ENCODE measurements around the gene ZNF337. TPM values are rescaled to one million over a fixed set of nuclear protein-coding genes. Genes with fewer than 3 reads are reported as not detected.
A peak's percentile ranks its signal among the peaks of the same experiment; 100 is the strongest.
"Not testable (repeated sequence)": the region's sequence is repeated elsewhere in the genome, so short reads cannot be mapped to it uniquely, and the experiment has no call there.

ZNF337 gene
- 10 to 100 TPM; 23.5 to 27.1 (median 24.8) TPM for polyA plus RNA-seq (ENCODE audit: insufficient read length in 3 of 3)

GRCh38 chr20:25696371-25697131 is at the start of gene ZNF337:
Gene ZNF337 (minus strand): TSS chr20:25696853. CDS start chr20:25686417, 10,436 bp downstream.
- DNase-seq (ENCODE audit: low read depth in 3 of 3, low spot score in 2 of 3) = peak; percentile 88 to 91 (median 90)

DNA sequence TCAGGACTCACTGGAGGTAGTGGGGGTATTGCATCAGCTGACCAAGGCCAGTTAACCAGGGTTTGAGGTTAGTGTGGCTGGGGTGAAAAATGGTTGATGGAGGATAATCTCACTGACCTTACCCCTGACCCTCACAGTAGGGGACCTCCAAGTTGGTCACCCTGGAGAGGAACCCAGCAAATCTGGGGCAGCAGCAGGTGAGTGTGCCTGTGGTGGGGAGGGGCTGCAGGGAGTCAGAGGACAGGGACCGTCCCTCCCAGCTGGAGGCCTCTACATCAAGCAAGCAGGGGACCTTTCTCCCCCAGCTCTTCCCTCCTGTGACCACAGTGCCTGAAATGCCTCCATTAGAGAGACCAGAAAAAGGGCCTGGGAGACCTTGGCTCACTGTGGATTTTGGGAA is 49.1 kb upstream of the ZNF337 start:
- no peak for DNase-seq (ENCODE audit: low read depth in 3 of 3, low spot score in 2 of 3)

- DNase-seq (ENCODE audit: low read depth in 3 of 3, low spot score in 2 of 3) = no peak
Measured at GRCh38 chr20:25745100-25745499, 48.4 kb upstream of the ZNF337 start.

GRCh38 chr20:25744261-25744660 is 47.6 kb upstream of the ZNF337 start:
- no peak for DNase-seq (ENCODE audit: low read depth in 3 of 3, low spot score in 2 of 3)

GRCh38 chr20:25741088-25741487 is 44.4 kb upstream of the ZNF337 start:
- no peak for DNase-seq (ENCODE audit: low read depth in 3 of 3, low spot score in 2 of 3)

DNA sequence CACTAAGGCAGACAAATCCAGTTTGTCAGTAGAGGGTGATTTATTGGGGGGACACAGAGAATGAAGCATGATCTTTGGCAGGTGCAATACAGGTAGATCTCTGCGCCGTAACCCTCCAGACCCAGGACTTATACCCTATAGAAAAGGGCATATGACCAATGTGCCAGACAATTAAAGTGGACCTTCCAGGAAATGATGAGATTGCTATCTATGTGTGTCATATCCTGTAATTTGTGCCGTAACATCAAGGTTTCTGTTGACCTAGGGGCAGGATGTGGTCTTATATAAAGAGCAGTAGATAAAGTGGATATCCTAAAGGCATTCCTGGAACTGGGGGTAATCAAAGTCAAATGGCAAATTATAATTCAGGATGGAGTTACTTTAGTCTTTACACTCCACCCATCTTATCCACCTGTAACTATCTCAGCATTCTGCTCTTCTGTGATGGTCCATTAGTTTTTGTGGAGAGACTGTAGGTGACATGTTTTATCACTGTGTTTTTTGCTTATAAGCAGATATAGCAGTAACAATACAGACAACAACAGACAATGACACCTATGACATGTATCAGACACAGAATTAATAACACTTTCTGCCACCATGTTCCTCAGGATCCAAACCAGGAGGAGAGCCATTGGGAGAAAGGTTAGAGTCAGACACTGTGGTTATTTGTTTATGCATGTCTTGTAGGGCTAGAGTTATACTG is 43.1 kb upstream of the ZNF337 start:
- DNase-seq (ENCODE audit: low read depth in 3 of 3, low spot score in 2 of 3) = no peak

GRCh38 chr20:25738198-25738597 is 41.5 kb upstream of the ZNF337 start:
- no peak for DNase-seq (ENCODE audit: low read depth in 3 of 3, low spot score in 2 of 3)

- DNase-seq (ENCODE audit: low read depth in 3 of 3, low spot score in 2 of 3) = no peak
Measured at GRCh38 chr20:25733903-25734302, 37.2 kb upstream of the ZNF337 start.

DNA sequence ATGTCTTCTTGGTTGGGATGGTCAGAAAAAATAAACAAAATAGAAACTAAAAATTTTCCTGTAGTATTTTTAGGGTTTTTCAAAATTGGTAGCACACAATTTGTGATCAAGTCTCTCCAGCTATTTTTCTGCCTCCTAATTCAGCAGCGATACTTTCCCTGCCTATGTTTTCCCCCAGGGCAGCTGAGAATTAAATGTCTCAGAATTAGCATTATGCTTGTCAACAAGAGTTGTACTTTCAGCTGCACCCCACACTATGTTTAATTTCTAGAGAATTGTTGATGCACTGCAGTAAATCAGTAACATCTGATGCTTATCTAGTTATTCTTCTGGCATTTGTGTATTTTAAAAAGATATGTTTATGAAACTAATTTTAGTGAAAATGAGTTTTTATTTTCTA is 34.2 kb upstream of the ZNF337 start:
- no peak for DNase-seq (ENCODE audit: low read depth in 3 of 3, low spot score in 2 of 3)

DNA sequence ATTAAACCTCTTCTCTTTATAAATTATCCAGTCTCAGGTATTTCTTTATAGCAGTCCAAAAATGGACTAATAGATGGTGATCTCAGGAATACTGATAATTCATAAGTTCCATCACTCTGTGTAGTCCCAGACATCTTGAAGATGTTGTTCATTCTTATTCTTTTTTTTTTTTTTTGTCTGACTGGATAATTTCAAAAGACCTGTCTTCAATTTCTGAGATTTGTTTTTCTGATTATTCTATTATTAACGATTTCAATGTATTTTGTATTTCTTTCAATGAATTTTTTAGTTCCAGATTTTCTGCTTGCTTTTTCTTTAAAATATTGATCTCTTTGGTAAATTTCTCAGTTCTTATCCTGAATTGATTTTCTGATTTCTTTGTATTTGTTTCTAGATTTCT is 29.7 kb upstream of the ZNF337 start:
- no peak for DNase-seq (ENCODE audit: low read depth in 3 of 3, low spot score in 2 of 3)

DNA sequence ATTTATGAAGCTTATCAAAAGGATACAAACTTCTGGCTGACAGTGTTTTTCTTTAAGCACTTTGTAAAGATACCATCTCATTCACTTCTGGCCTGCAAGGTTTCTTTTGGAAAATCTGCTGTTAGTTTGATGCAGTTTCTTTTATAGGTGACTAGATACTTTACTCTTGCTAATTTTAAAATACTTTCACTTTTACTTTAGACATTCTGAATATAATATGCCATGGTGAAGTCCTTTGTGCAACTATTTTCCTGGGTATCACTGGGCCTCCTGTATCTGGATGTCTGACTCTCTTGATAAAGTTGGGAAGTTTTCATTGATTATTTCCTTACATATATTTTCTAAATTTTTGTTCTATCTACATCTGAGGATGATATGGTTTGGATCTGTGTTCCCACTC is 29.0 kb upstream of the ZNF337 start:
- no peak for DNase-seq (ENCODE audit: low read depth in 3 of 3, low spot score in 2 of 3)

GRCh38 chr20:25723975-25724374 is 27.3 kb upstream of the ZNF337 start:
- no peak for DNase-seq (ENCODE audit: low read depth in 3 of 3, low spot score in 2 of 3)

DNA sequence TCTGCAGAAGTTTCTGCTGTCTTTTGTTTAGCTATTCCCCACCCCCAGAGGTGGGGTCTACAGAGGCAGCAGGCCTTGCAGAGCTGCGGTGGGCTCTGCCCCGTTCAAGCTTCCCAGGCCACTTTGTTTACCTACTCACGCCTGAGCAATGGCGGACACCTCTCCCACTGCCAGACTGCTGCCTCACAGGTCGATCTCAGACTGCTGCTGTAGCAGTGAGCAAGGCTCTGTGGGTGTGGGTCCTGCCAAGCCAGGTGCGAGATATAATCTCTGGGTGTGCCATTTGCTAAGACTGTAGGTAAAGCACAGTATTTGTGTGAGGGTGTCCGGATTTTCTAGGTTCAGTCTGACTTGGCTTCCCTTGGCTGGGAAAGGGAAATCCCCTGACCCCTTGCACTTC is 23.6 kb upstream of the ZNF337 start:
- no peak for DNase-seq (ENCODE audit: low read depth in 3 of 3, low spot score in 2 of 3)

GRCh38 chr20:25718896-25719809 is 22.5 kb upstream of the ZNF337 start:
- DNase-seq (ENCODE audit: low read depth in 3 of 3, low spot score in 2 of 3) = not testable (repeated sequence)

- DNase-seq (ENCODE audit: low read depth in 3 of 3, low spot score in 2 of 3) = no peak
Measured at GRCh38 chr20:25707695-25708094, 11.0 kb upstream of the ZNF337 start.

DNA sequence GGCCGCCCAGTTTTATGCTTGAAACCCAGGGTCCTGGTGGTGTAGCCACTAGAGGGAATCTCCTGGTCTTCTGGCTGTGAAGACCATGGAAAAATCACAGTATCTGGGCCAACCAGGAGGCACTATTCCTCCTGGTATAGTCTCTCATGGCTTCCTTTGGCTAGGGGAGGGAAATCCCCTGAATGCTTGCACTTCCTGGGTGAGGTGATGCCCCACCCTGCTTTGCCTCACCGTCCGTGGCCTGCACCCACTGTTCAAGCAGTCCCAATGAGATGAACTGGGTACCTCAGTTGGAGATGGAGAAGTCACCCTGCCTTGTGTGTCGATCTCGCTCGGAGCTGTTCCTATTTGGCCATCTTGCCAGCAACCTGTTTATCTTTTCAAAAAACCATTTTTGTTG is 10.1 kb upstream of the ZNF337 start:
- DNase-seq (ENCODE audit: low read depth in 3 of 3, low spot score in 2 of 3) = no peak

GRCh38 chr20:25705830-25706351 is 9.2 kb upstream of the ZNF337 start:
- DNase-seq (ENCODE audit: low read depth in 3 of 3, low spot score in 2 of 3) = no peak

DNA sequence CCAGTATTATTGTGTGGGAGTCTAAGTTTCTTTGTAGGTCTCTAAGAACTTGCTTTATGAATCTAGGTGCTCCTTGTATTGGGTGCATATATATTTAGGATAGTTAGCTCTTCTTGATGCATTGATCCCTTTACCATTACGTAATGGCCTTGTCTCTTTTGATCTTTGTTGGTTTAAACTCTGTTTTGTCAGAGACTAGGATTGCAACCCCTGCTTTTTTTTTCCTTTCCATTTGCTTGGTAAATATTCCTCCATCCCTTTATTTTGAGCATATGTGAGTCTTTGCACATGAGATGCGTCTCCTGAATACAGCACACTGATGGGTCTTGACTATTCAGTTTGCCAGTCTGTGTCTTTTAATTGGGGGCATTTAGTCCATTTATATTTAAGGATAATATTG is 7.7 kb upstream of the ZNF337 start:
- DNase-seq (ENCODE audit: low read depth in 3 of 3, low spot score in 2 of 3) = not testable (repeated sequence)

- not testable (repeated sequence) for DNase-seq (ENCODE audit: low read depth in 3 of 3, low spot score in 2 of 3)
Measured at GRCh38 chr20:25700835-25701234, 4.2 kb upstream of the ZNF337 start.

DNA sequence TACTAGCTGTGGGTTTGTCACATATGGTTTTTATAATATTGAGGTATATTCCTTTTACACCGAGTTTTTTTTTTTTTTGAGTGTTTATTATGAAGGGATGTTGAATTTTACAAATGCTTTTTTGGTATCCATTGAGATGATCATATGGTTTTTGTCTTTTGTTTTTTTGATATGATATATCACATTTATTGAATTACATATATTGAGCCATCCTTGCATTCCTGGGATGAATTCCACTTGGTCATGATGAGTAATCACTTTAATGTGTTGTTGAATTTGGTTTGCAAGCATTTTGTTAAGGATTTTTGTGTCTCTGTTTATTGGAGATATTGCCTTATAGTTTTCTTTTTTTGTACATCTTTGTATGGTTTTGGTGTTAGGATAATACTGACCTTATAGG is 3.3 kb upstream of the ZNF337 start:
- no peak for DNase-seq (ENCODE audit: low read depth in 3 of 3, low spot score in 2 of 3)

DNA sequence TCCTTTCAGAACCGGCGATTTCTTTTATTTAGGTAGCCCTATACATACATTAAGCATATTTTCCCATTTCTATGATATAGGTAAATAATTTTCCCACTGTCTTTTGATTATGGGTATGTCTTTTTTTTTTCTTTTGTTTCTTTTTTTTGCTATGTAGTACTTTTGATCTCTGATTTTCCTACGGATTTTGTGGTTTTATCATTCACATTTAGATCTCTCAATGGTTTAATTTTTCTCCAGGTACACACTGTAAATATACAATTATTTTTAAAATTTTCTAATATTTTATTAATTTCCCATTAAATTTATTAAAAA is 436 bp upstream of the ZNF337 start:
- no peak for DNase-seq (ENCODE audit: low read depth in 3 of 3, low spot score in 2 of 3)

Data from right renal cortex interstitium (tissue), 3 donors.